Panc1 (cell line): Measurements from ENCODE around the gene CASTOR1.

Source experiments
- CTCF ChIP-seq: fragments of 450-650 bp; IDR thresholded peaks from 2 replicates; pipeline ENCODE4 v1.5.1; 2017; ENCODE audit warnings: mild to moderate bottlenecking
- REST ChIP-seq, 2 experiments: IDR thresholded peaks; 2 replicates each; pipeline ENCODE4 v1.6.1; 2011 to 2012; ENCODE audit warnings: low read depth in 2 of 2, control low read depth in 1 of 2, low read length in 1 of 2, mild to moderate bottlenecking in 1 of 2, moderate library complexity in 1 of 2; ENCODE audit not compliant: insufficient read depth in 1 of 2
- TCF7L2 ChIP-seq: IDR thresholded peaks from 2 replicates; pipeline ENCODE4 v1.6.1; 2011; ENCODE audit warnings: mild to moderate bottlenecking, low read depth, low read length, inconsistent platforms

DNA sequence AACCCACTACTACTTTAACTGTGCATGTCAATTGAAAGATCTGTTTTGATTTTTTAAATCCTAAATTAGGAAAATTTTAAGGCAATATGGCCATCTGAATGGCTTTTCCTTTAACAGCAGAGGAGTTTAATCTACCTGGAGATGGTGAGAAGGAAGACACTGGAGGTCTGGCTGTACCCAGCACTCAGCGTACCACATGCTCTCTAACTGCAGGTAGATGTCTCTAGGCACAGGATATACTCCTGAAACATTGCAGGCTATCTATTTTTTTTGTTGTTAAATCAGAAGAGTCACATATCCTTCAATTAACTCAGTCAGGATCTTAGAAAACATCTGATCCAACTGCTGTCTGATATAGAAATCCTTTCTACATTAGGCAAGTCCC, 17.3 kb upstream of the CASTOR1 start:
- no peak for TF ChIP-seq CTCF
- TF ChIP-seq REST (IDR thresholded peaks at IDR 0.05; ENCODE audit: insufficient read depth in 1 of 2, low read depth in 2 of 2, low read length in 1 of 2), result no peak
- no peak for TF ChIP-seq TCF7L2
